HG02623 (cell line): ENCODE results near the gene MSH5.
"Not testable (repeated sequence)": the region's sequence is repeated elsewhere in the genome, so short reads cannot be mapped to it uniquely, and the experiment has no call there.

Experiments used
- ATAC-seq: cut with Tn5 transposase; IDR thresholded peaks from one replicate; pipeline ENCODE4 v1.9.1; 2021; ENCODE audit warnings: moderate library complexity; ENCODE audit not compliant: unreplicated experiment

The MSH5 gene

DNA sequence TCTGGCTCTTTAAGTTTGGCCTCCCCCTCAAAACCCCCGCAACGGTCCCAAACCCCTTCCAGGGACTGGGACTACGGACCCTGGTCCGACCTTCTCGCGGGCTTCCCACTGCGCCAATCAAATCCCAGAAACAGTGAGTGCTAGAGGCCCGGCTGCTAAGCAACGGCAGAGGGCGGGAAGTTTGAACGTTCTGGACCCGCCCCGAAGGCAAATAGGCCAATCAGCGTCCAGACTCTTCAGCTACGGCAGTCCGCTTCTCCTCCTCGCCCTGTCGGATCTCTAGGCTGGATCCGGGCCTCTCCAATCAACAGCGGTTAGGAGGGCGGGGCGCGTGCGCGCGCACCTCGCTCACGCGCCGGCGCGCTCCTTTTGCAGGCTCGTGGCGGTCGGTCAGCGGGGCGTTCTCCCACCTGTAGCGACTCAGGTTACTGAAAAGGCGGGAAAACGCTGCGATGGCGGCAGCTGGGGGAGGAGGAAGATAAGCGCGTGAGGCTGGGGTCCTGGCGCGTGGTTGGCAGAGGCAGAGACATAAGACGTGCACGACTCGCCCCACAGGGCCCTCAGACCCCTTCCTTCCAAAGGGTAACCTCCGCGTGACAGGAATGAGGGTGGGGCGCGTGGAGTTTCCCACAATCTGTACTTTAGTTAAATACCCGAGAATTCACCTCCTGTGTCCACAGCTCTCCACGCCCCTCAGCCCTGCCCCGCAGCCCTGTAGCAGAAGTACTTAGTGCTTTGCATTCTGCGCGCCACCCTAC, at the start of gene MSH5:
Gene MSH5, plus strand, starts transcription at position 367 of the 758 bp plus-strand sequence. CDS start 462 bp downstream, outside the sequence.
- ATAC-seq = peak; percentile 72

- no peak for ATAC-seq
These were observed 49.4 kb upstream of the MSH5 start for GRCh38 chr6:31690231-31691077.

DNA sequence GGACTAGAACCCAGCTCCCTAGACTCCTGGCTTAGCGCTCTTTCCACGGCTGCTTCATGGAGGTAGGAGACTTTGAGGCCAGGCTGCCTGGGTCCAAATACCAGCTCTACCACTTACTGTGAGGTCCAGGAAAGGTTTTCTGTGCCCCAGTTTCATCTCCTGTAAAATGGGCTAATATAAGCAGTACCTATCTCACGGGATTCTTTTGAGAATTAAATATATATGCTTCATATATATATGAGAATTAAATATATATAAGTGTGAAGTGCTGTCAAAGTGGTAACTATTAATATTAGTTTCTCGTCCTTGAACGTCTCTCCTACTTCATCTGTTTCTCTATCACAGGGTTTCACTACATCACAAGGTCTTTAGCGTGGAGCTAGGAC, 48.7 kb upstream of the MSH5 start:
- no peak for ATAC-seq

DNA sequence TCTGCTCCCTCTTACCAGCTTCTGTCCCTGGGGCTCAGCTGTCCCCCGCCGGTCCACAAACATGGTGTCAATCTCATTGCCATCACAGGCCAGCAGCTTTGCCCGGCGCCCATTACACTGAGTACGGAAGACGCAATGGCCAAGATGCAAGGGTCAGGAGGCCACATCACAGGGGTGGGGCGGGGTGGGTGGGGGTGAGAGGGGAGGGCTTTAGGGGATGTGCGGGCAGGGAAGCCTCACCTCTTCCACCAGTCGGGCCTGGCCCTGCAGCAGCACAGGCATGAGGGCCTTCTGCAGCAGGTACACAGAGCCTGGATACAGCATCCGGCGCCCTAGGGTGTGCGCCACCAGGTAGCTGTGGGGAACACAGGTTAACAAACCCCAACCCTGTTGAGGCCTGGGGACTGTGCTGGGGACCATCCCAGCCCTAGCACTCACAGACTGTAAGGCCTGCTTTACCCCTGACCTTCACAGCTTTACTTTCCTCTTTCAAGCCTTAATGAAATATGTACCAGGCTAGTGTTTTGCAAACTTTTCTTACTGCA, 48.2 kb upstream of the MSH5 start:
- no peak for ATAC-seq

- no peak for ATAC-seq
These were observed 47.5 kb upstream of the MSH5 start for GRCh38 chr6:31692353-31692752.

- no peak for ATAC-seq
These were observed 46.9 kb upstream of the MSH5 start for GRCh38 chr6:31692886-31693285.

DNA sequence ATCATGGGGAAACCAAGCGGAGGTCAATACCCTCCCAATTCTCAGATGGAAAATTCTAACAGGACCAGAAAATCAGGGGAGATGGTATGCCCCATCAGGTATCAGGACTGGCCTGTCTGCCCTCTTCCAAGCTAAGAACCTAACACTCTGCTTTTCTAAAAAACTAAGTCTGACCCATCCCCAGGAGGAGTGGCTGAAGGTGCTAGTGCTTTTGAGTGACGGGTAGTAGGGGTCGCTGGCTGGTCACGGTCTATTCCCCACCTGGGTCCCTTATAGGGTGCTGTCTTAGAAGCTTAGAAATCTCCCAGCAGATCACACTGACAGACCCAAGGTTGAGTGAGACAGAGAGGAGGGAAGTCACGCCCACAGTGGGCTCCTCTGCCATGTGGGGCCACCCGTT, 46.3 kb upstream of the MSH5 start:
- no peak for ATAC-seq

GRCh38 chr6:31697555-31697954, 42.2 kb upstream of the MSH5 start:
- ATAC-seq = no peak

- ATAC-seq = no peak
These were observed 38.9 kb upstream of the MSH5 start for GRCh38 chr6:31700740-31701401.

GRCh38 chr6:31701666-31702404, 38.0 kb upstream of the MSH5 start:
- ATAC-seq = no peak

GRCh38 chr6:31702405-31702818, 37.4 kb upstream of the MSH5 start:
- no peak for ATAC-seq

GRCh38 chr6:31702819-31703716, 36.7 kb upstream of the MSH5 start, which contains the start of gene ABHD16A:
Gene ABHD16A, minus strand, starts transcription at chr6:31703324. Its CDS starts 43 bp downstream, at chr6:31703281.
- ATAC-seq = peak; percentile 80

DNA sequence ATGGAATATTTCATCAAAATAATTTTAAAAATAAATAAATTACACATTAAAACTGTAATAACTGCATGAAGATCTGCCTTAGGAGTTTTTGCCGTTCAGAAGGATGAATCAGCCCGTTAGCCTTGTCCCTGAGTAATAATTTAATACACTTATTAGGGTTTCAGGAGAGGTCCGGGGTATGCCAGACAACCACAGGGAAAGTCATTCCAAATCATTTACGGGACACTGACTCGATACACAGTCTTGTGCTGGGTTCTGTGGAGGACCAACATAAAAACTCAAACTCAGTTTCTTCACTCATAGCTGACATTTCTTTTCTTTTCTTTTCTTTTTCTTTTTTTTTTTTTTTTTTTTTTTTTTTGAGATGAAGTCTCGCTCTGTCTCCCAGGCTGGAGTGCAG, 33.9 kb upstream of the MSH5 start:
- no peak for ATAC-seq

GRCh38 chr6:31706599-31706998, 33.2 kb upstream of the MSH5 start, which contains the start of gene LY6G6F:
Gene LY6G6F, plus strand, starts transcription at chr6:31706866. Its CDS starts 41 bp downstream, at chr6:31706907.
- ATAC-seq = no peak

DNA sequence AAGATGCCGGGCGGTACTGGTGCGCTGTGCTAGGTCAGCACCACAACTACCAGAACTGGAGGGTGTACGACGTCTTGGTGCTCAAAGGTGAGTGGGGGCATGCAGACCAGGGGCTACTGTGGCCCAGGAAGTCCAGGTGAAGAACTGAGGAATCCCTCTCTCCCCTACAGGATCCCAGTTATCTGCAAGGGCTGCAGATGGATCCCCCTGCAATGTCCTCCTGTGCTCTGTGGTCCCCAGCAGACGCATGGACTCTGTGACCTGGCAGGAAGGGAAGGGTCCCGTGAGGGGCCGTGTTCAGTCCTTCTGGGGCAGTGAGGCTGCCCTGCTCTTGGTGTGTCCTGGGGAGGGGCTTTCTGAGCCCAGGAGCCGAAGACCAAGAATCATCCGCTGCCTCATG, 32.1 kb upstream of the MSH5 start:
- no peak for ATAC-seq

DNA sequence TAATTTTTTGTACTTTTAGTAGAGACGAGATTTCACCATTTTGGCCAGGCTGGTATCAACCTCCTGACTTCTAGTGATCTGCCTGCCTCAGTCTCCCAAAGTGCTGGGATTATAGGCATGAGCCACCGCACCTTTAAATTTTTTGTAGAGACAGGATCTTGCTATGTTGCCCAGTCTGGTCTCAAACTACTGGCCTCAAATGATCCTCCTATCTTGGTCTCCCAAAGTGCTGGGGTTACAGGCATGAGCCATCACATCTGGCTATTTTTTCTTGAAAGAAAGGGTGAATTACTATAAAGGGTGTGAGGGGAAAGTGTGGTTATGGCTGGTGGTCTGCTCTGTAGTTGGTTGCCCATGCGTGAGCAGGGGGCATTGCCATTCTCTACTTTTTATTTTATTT, 31.6 kb upstream of the MSH5 start:
- ATAC-seq = no peak

DNA sequence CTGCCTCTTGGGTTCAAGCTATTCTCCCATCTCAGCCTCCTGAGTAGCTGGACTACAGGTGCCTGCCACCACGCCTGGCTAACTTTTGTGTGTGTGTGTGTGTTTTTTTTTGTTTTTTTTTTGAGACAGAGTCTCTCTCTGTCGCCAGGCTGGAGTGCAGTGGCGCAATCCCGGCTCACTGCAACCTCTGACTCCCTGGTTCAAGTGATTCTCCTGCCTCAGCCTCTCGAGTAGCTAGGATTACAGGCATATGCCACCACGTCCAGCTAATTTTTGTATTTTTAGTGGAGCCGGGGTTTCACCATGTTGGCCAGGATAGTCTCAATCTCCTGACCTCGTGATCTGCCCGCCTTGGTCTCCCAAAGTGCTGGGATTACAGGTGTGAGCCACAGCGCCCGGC, 30.6 kb upstream of the MSH5 start:
- not testable (repeated sequence) for ATAC-seq

GRCh38 chr6:31710523-31711219, 29.1 kb upstream of the MSH5 start:
- no peak for ATAC-seq

DNA sequence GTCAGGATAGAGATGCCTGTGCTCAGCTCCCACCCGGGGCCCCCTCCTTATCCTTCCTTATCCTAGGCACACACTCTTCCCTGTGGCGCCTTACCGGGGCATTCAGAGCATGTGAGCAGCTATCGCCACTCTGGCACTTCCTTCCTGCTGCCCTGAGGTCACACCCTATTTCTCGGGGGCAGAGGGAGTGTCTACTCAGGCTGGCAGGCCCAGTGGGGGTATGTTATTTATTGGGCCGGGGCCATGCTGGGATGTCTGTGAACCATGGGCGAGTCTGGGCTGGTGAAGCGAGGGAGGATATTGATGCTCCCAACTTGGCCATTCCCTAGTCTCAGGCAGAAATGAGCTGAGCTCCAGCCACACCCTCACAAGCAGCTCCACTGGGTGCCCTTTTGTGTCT, 28.6 kb upstream of the MSH5 start:
- no peak for ATAC-seq
